GM12892 (cell line): ENCODE results near the gene KRTAP4-7.

Experiments used
- POLR2A ChIP-seq: IDR thresholded peaks from 2 replicates; pipeline ENCODE4 v1.6.1; 2011; ENCODE audit warnings: low read depth, low read length, control low read depth
- POLR2AphosphoS5 ChIP-seq: IDR thresholded peaks from 2 replicates; pipeline ENCODE4 v1.6.1; 2011; ENCODE audit warnings: low read depth, low read length, control low read depth
- TAF1 ChIP-seq: IDR thresholded peaks from 2 replicates; pipeline ENCODE4 v1.6.1; 2011; ENCODE audit warnings: low read depth, mild to moderate bottlenecking, control low read depth, low read length, borderline replicate concordance

DNA sequence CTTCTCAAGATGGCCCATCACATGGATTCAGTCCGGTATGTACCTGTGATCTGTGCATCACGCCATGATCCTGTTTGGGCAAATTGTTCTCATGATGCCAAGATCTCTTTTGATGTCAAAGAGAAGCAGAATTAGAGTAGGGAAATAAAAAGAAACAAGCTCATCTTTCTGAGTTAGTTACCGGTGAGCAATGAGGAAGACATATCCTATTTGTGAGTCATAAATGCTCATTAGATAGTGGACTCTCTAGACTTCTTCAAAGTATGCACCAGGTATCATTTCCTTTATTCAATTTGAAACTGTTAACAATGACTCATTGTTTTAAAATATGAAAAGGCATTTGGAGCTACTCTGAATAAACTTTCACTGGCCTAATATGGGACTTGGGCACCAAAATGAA lies 48.0 kb downstream of the KRTAP4-7 start:
- TF ChIP-seq POLR2A (no peak), TAF1 (no peak), POLR2AphosphoS5 (no peak)
